ENCODE measurements around the gene RNU1-1.
"Not testable (repeated sequence)": the region's sequence is repeated elsewhere in the genome, so short reads cannot be mapped to it uniquely, and the experiment has no call there.

Gene RNU1-1

DNA sequence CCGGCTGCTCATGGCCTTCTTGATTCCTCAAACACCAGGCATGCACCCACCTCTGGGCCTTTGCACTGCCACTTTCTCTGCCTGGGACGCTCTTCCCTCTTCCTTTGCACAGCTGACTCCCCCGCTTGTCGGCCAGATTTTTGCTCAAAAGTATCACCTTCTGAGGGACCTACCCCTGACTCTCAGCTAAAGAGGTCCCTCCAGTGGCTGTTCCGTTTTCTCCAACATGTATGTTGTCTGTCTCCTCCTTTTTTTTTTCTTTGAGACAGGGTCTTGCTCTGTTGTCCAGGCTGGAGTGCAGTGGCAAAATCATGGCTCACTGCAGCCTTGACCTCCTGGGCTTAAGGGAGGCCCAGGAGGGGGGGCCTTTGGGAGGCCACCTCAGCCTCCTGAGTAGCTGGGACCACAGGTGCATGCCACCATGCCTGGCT is 16.6 kb downstream of the RNU1-1 start:
- not testable (repeated sequence) for DNase-seq

DNA sequence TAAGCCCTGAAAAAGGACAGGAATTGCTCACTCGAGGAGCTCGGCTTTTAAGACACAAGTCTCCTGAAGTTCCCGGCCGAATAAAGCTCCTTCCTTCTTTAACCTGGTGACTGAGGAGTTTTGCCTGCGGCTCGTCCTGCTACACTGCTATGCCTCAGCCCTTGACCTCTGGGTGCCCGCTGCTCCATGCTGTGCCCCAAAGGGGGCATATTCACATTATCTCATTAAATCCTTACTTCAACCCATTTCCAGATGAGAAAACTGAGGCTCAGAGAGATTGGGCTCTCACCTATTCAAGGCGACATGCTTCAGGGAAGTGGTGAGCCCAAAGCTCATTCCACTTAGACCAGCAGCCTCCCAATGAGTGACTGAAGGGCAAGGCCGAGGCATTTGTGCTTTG is 20.4 kb downstream of the RNU1-1 start:
- DNase-seq, result not testable (repeated sequence)

- not testable (repeated sequence) for DNase-seq
These were observed 21.1 kb downstream of the RNU1-1 start for GRCh38 chr1:16492937-16493336.

DNA sequence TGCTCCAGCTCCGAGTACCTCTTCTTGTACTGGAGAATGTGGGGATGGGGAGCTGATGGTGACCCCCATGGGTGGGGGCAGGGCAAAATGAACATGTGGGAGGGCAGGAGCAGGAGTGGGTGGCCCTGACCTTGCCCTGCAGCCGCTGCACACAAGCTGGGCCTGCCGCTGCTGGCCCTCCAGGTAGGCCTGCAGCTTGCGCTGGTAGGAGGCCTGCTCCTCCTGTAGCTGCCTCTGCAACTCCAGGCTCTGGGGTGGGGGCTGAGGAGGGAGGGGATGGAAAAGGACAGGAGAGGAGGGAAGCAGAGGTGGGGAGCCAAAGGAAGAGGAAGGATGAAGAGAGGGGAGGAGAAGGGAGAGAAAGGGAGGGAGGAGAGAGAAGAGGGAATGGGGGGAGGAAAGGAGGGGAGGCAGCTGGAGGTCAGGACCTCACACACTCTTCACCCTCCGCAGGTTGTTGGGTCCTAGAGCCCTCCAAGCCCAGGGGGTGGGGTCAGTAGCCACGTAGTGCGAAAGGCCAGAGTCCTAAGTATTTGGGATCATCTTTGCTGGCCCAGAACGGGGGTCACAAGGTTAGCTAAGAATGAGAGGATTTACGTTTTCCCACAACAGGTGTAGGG is 22.9 kb downstream of the RNU1-1 start:
- no peak for DNase-seq

GRCh38 chr1:16489195-16489880 is 24.7 kb downstream of the RNU1-1 start:
- not testable (repeated sequence) for DNase-seq

DNA sequence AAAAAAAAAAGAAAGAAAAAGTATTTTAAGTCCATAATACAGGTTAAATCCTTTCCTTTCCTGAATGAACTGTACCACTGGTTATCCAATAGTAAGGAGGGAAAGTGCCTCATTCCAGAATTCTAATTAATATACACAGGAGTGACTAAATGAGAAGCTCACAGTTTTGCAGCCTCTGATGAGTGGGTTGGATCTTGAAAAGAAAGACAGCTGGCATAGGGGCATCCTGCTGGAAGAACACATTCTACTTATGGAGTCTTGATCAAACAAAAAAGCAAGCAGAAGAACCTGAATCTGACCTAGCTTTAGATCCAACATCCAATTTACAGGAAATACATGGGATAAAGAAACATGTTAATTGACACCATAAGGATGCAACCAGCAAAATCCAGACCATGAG is 27.1 kb downstream of the RNU1-1 start:
- not testable (repeated sequence) for DNase-seq

- not testable (repeated sequence) for DNase-seq
These were observed 27.8 kb downstream of the RNU1-1 start for GRCh38 chr1:16486316-16486715.

DNA sequence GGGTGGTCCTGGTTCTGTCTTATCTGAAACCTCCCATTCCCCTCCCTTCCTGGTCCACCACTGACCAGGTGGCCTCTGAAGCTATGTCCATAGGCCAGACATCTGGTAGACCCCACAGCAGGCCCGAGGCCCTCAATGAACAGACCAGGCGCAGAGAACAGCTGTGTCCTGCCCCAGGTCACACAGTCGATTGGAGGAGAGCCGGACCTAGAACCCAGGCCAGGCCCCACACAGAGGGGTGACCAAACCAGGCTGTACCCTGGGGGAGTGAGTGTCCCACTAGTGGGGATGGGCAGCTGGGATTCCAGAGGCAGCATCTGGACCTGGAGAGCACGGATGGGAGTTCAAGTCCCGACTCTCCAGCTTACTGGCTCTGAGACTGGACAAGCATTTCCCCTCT is 29.2 kb downstream of the RNU1-1 start:
- DNase-seq, result no peak

- DNase-seq, result no peak
These were observed 29.6 kb downstream of the RNU1-1 start for GRCh38 chr1:16484501-16484835.

GRCh38 chr1:16483639-16484500 is 30.2 kb downstream of the RNU1-1 start:
- not testable (repeated sequence) for DNase-seq

DNA sequence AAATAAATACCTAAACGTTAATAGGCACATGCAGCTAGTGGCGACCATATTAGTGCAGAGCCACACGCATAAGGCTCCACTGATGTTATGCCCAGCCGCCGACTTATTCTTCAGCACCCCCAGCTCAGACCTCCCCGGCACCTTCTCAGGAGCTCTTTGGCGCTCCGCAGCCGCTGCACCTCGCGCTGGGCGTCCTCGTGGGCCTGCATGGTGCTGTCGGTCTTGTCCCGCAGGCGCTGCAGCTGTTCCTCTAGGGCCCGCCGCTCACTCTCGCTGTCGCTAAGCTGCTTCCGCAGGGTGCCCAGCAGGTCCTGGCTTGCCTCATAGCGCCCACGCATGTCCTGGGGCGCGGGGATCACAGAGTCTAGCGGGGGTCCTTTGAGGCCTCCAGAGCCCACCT is 30.9 kb downstream of the RNU1-1 start:
- DNase-seq, result not testable (repeated sequence)

DNA sequence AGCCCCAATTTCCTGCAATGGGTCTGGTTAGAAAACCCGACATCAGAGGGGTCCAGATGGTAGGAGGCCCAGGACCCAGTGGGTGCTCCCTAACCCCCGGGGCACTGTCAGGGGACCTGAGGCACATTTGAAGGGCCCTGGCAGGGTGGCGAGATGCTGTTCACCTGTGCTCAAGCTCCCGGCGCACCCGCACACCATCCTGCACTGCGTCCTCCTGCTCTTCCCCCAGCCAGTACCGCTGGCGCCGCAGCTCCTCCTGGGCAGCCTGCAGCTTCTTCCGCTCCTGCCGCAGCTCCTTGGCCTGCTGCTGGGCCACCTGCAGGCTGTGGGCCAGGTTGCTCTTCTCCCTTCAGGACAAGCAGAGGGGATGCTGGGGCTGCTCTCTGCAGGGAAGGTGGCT is 36.0 kb downstream of the RNU1-1 start:
- no peak for DNase-seq

DNA sequence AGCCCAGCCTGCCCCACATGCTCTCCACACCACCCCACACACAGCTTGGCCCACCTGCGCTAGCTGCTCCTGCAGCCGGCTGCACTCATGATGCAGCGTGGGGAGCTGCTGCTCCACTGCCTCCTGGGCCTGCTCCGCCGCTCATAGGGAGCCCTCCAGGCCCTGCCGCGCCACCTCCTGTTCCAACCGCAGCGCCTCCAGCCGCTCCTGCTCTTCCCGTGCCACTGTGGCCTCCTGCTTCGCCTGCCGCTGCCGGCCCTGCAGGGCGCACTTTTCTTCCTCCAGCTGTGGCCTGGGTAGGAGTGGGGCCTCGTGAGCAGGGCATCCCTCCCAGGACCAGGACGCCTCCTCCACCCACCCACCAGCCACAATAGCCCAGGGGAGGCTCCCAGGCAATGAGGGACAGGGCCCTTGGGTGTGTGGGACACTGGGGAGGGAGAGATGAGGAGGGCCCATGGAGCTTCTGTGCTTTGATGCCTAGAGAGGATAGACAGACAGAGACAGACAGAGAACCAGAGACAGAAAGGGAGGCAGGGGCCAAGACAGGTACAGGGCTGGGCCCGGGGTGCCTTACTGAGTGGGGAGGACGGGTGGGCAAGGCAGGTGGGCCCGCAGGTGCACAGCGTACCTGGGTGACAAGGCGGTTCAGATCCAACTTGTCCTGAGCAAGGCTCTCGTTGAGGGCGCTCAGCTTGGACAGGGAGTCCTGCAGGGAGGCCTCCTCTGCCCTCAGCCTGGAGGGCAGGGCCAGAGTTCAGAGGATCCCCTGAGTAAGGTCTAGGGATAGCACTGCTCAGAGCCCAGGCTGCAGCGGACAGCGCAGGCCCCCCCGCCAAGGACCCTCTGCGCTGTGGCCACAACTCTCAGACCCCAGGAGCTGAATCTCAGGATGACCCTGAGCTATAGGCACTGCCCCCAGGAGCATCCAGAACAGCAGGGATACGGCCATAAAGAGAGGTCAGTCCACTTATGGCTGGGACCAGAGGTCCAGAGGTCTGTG is 38.0 kb downstream of the RNU1-1 start:
- not testable (repeated sequence) for DNase-seq

DNA sequence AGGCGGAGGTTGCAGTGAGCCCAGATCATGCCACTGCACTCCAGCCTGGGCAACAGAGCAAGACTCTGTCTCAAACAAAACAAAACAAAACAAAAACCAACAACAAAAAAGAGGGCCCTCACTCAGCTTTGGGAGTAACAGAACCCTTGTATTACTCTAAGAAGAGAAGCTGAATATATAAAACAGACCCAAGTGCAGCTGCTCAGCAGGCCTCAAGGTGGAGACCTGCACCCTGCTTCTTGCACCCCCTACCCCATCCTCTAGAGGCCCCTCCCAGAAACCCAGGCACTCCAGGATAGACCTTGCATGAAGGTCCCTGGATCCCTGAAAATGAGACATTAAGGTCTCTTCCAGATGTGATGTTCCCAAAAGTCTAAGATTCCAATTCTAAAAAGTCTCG is 39.2 kb downstream of the RNU1-1 start:
- not testable (repeated sequence) for DNase-seq

- no peak for DNase-seq
These were observed 39.8 kb downstream of the RNU1-1 start for GRCh38 chr1:16474166-16474800.

GRCh38 chr1:16468558-16468957 is 45.5 kb downstream of the RNU1-1 start:
- DNase-seq, result no peak

DNA sequence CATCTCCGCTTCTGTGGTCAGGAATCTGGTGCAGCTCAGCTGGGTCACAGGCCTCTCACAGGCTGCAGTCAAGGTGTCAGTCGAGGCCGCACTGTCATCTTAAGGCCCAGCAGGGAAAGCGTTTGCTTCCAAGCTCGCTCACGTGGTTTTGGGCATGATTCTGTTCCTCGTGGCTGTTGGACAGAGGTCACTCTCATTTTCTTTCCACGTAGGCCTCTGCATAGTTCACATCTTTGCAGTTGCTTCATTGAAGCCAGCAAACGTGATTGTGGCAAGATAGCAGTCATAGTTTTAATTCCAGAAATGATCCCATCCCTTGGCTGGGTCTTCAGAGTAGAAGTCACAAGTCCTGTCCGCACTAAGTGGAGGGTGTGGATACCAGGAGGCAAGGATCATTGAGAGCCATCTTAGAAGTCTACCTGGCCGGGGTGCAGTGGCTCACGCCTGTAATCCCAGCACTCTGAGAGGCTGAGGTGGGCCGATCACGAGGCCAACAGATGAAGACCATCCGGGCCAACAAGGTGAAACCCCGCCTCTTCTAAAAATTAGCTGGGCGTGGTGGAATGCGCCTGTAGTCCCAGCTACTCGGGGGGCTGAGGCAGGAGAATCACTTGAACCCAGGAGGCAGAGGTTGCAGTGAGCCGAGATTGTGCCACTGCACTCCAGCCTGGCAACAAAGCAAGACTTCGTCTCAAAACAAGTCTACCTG is 49.0 kb downstream of the RNU1-1 start:
- no peak for DNase-seq
